Aorta (tissue), 5 donors: Measurements from ENCODE around the gene C1QTNF12. TPM values are rescaled to one million over a fixed set of nuclear protein-coding genes. Genes with fewer than 3 reads are reported as not detected.
A peak's percentile ranks its signal among the peaks of the same experiment; 100 is the strongest.

ENCODE experiments used
- ATAC-seq: fragments of 200-7000 bp; cut with Tn5 transposase; one replicate; pipeline ENCODE4 v1.9.1; 2022; ENCODE audit warnings: moderate library complexity; ENCODE audit not compliant: low FRiP score
- DNase-seq, 2 donors: peaks; one replicate each; pipeline ENCODE4 v3.0.0-alpha.2; 2020
- H3K27ac ChIP-seq, 2 donors: one replicate each; pipeline ENCODE4 v1.5.1; 2013; ENCODE audit warnings: low read length in 2 of 2, mild to moderate bottlenecking in 2 of 2, moderate library complexity in 2 of 2, control low read depth in 1 of 2, inconsistent platforms in 1 of 2, low read depth in 1 of 2
- H3K27me3 ChIP-seq, 2 donors: one replicate each; pipeline ENCODE4 v1.6.1; 2013; ENCODE audit warnings: control low read depth in 1 of 2, low read length in 1 of 2, mild to moderate bottlenecking in 1 of 2, moderate library complexity in 1 of 2; ENCODE audit not compliant: insufficient read depth in 2 of 2, control insufficient read depth in 1 of 2
- H3K36me3 ChIP-seq, 2 donors: one replicate each; pipeline ENCODE4 v1.6.1; 2013; ENCODE audit warnings: control low read depth in 1 of 2, low read length in 1 of 2, mild to moderate bottlenecking in 1 of 2; ENCODE audit not compliant: insufficient read depth in 2 of 2, control insufficient read depth in 1 of 2
- H3K4me1 ChIP-seq, 2 donors: one replicate each; pipeline ENCODE4 v1.6.1; 2013; ENCODE audit warnings: low read length in 2 of 2, control low read depth in 1 of 2, mild to moderate bottlenecking in 1 of 2, moderate library complexity in 1 of 2; ENCODE audit not compliant: insufficient read depth in 2 of 2, control insufficient read depth in 1 of 2
- H3K4me3 ChIP-seq, 2 donors: one replicate each; pipeline ENCODE4 v1.5.1; 2013; ENCODE audit warnings: low read length in 2 of 2, control low read depth in 1 of 2, mild to moderate bottlenecking in 1 of 2
- H3K9me3 ChIP-seq: one replicate; pipeline ENCODE4 v1.6.1; 2013; ENCODE audit warnings: mild to moderate bottlenecking, low read length; ENCODE audit not compliant: control insufficient read depth
- WGBS, 2 donors: extraction: QIAGEN DNeasy Blood & Tissue Kit; methylation state at CpG; one replicate each; pipeline ENCODE4 v1.1.7; 2013; 5-methylcytosine and 5-hydroxymethylcytosine counted together
- intact Hi-C, 2 donors: fragments of 100-400 bp; cut with DNase I; formaldehyde crosslinking; loops; one replicate each; pipeline versions ENCODE4 v1.14.2 to v1.15.0; 2022
- polyA plus RNA-seq, 2 donors: library from polyadenylated mRNA; stranded (reverse); fragments of 200-250 nt; gene quantifications; one replicate each; pipeline ENCODE4 v1.2.3, GENCODE V29; 2013
- total RNA-seq, 2 donors: library from RNA; stranded (reverse); fragmentation: NEBNext Ultra II Directional; extraction: Animal tissue kit (Norgen Biotek cat#: 25700); gene quantifications; one replicate each; pipeline ENCODE4 v1.2.1, GENCODE V29; 2021
- donor health status: healthy with polysubstance abuse.
- donor health status: Bipolar disorder and iron deficiency.
- donor health status: DM: no; HTN: no; CAD: no.
- donor health status: DM: no; HTN: no; CAD: no.
- donor health status: DM: yes; HTN: yes; CAD: no.

C1QTNF12 gene
- total and polyA plus RNA-seq, 4 donors = 3.4 to 10.0 (median 4.1) TPM

GRCh38 chr1:1230656-1231399 lies 15.7 kb downstream of the C1QTNF12 start:
- intact Hi-C loops = loop anchor here in 1 of 2 donors (5.0 kb wide), 1 partner anchor 114 kb away; the partner anchor contains the start of gene C1orf159
- 8% methylated on average over 24 of the region's 24 CpGs for WGBS, 2 donors
- no peak for ATAC-seq

GRCh38 chr1:1229770-1230169 lies 16.8 kb downstream of the C1QTNF12 start:
- ATAC-seq = no peak
- no peak overlapping the region for H3K27ac ChIP-seq
- WGBS, 2 donors = 89 to 90% methylated on average over 19 of the region's 19 CpGs
- H3K9me3 ChIP-seq = no peaks in the 10 kb centered on the region
- H3K27me3 ChIP-seq = no peaks in the 10 kb centered on the region
- intact Hi-C loops = loop anchor here in 1 of 2 donors (5.0 kb wide), 1 partner anchor 112 kb away; the partner anchor contains the start of gene C1orf159
- peaks cover 0 to 6% of the 10 kb centered on the region in 2 donors for H3K36me3 ChIP-seq
- no peak overlapping the region for H3K4me3 ChIP-seq
- H3K4me1 ChIP-seq = no peaks in the 10 kb centered on the region
- DNase-seq = no peak

More at GRCh38 chr1:1230656-1231399, 15.7 kb downstream of the C1QTNF12 start:
- no peaks in the 10 kb centered on the region for H3K27me3 ChIP-seq
- H3K4me1 ChIP-seq = no peaks in the 10 kb centered on the region
- peak overlapping the region; percentile 83 to 85 for H3K4me3 ChIP-seq
- H3K36me3 ChIP-seq = peaks cover 0 to 6% of the 10 kb centered on the region in 2 donors
- H3K27ac ChIP-seq = no peak overlapping the region
- DNase-seq = no peak
- H3K9me3 ChIP-seq = no peaks in the 10 kb centered on the region

DNA sequence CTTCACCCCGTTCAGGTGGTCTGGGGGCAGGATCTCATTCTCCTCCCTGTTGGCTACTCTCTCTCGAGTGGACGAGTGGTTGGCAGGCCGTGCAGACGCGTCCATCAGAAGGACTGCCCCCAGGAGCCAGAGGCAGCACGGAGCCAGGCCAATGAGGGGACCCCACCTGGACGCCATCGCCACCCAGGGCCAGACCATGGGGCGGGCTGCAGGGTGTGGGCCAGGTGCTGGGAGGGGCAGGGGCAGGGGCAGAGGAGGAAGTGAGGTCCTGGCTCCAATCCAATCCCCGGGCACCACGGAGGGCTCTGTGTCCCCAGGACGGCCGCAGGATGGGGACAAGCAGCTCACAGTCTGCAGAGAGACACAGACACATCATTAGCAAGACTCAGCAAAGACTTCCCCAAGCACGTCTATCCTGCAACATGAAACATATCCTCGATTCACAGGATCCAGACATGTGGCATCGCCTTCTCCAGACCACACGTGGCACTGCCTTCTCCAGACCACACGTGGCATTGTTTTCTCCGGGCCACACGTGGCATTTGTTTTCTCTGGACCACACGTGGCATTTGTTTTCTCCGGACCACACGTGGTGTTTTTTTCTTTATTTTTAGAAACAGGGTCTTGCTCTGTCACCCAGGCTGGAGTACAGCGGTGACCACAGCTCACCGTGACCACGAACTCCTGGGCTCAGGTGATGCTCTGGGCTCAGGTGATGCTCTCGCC lies 17.8 kb downstream of the C1QTNF12 start:
- Histone ChIP-seq H3K27me3 (no peaks in the 10 kb centered on the region), H3K4me3 (no peak overlapping the region), H3K4me1 (no peaks in the 10 kb centered on the region), H3K9me3 (no peaks in the 10 kb centered on the region), H3K27ac (no peak overlapping the region), H3K36me3 (peaks cover 0 to 6% of the 10 kb centered on the region in 2 donors)
- ATAC-seq = no peak
- DNase-seq = no peak
- 85 to 91% methylated on average over 28 of the region's 28 CpGs for WGBS, 2 donors
- intact Hi-C loops = no loop called here

- Histone ChIP-seq H3K4me3 (no peak overlapping the region), H3K9me3 (no peaks in the 10 kb centered on the region), H3K27me3 (no peaks in the 10 kb centered on the region), H3K4me1 (no peaks in the 10 kb centered on the region), H3K36me3 (peaks cover 0 to 8% of the 10 kb centered on the region in 2 donors), H3K27ac (no peak overlapping the region)
- ATAC-seq (no peak), DNase-seq (no peak)
- 94 to 96% methylated on average over 30 of the region's 30 CpGs for WGBS, 2 donors
- intact Hi-C loops = no loop called here
Measured at GRCh38 chr1:1228187-1228586, 18.3 kb downstream of the C1QTNF12 start.

- peaks cover 0 to 13% of the 10 kb centered on the region in 2 donors for H3K36me3 ChIP-seq
- no peak overlapping the region for H3K4me3 ChIP-seq
- intact Hi-C loops = no loop called here
- H3K4me1 ChIP-seq = no peaks in the 10 kb centered on the region
- DNase-seq = no peak
- H3K27ac ChIP-seq = no peak overlapping the region
- H3K27me3 ChIP-seq = no peaks in the 10 kb centered on the region
- no peaks in the 10 kb centered on the region for H3K9me3 ChIP-seq
- ATAC-seq = no peak
- WGBS, 2 donors = 94 to 95% methylated on average over 25 of the region's 25 CpGs
Measured at GRCh38 chr1:1227386-1227785, 19.1 kb downstream of the C1QTNF12 start.

- intact Hi-C loops = no loop called here
- no peak for ATAC-seq
- no peak overlapping the region for H3K4me3 ChIP-seq
- no peaks in the 10 kb centered on the region for H3K4me1 ChIP-seq
- H3K27ac ChIP-seq = no peak overlapping the region
- no peaks in the 10 kb centered on the region for H3K9me3 ChIP-seq
- WGBS, 2 donors = 92% methylated on average over 44 of the region's 44 CpGs
- peaks cover 0 to 13% of the 10 kb centered on the region in 2 donors for H3K36me3 ChIP-seq
- DNase-seq = no peak
- no peaks in the 10 kb centered on the region for H3K27me3 ChIP-seq
Measured at GRCh38 chr1:1226566-1227362, 19.8 kb downstream of the C1QTNF12 start.

- intact Hi-C loops = no loop called here
- H3K27me3 ChIP-seq = no peaks in the 10 kb centered on the region
- peaks cover 0 to 13% of the 10 kb centered on the region in 2 donors for H3K36me3 ChIP-seq
- H3K27ac ChIP-seq = no peak overlapping the region
- DNase-seq (no peak), ATAC-seq (no peak)
- H3K4me3 ChIP-seq = no peak overlapping the region
- no peaks in the 10 kb centered on the region for H3K9me3 ChIP-seq
- no peaks in the 10 kb centered on the region for H3K4me1 ChIP-seq
- 75 to 77% methylated on average over 18 of the region's 18 CpGs for WGBS, 2 donors
Measured at GRCh38 chr1:1225913-1226312, 20.6 kb downstream of the C1QTNF12 start.

DNA sequence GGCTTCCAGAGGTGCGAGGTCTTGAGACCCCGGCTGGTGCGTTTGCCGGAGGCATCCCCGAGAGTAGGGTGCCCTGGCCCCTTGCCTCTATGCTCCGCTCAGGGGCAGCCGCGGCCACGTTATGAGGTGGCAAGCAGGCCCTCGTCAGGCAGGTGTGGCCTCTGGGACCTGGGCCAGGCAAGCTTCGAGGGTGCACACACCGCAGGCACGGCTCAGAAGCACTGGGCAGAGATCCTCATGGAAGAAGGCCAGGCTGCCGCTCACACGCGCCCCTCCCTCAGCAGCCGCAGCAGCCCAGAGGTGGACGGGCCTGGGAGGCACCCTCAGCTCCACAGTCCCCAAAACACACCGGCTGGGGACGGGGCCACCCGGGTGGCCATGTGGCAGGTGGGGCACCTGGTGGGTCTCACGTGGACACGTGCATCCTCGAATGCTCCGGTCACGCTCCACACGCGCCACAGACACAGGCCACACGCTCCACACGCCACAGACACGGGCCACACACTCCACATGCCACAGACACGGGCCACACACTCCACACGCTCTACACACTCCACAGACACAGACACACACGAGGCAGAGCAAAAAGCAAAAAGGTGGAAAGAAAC lies 21.2 kb downstream of the C1QTNF12 start:
- Histone ChIP-seq H3K4me3 (no peak overlapping the region), H3K27ac (no peak overlapping the region), H3K27me3 (no peaks in the 10 kb centered on the region), H3K4me1 (no peaks in the 10 kb centered on the region), H3K9me3 (no peaks in the 10 kb centered on the region), H3K36me3 (peaks cover 0 to 13% of the 10 kb centered on the region in 2 donors)
- no peak for ATAC-seq
- no peak for DNase-seq
- WGBS, 2 donors = 86 to 89% methylated on average over 33 to 34 of the region's 34 CpGs
- intact Hi-C loops = no loop called here
